PFSK-1 (cell line): Measurements from ENCODE around the gene HSPA12B.

Experiments used
- POLR2AphosphoS5 ChIP-seq: IDR thresholded peaks from 2 replicates; pipeline ENCODE4 v1.6.1; 2012; ENCODE audit warnings: low read depth, mild to moderate bottlenecking, control low read depth, low read length, moderate library complexity
- REST ChIP-seq, 2 experiments: IDR thresholded peaks; 2 replicates each; pipeline versions ENCODE4 v1.6.1 to v1.8.0; 2011 to 2012; ENCODE audit warnings: low read depth in 2 of 2, low read length in 2 of 2, control low read depth in 1 of 2, inconsistent platforms in 1 of 2, mild to moderate bottlenecking in 1 of 2, moderate library complexity in 1 of 2; ENCODE audit not compliant: insufficient read depth in 1 of 2
- SIN3A ChIP-seq: IDR thresholded peaks from 2 replicates; pipeline ENCODE4 v1.6.1; 2012; ENCODE audit warnings: mild to moderate bottlenecking, low read length, moderate library complexity, borderline replicate concordance; ENCODE audit not compliant: insufficient read depth
- TAF1 ChIP-seq: IDR thresholded peaks from 2 replicates; pipeline ENCODE4 v1.6.1; 2012; ENCODE audit warnings: low read length, control low read depth, borderline replicate concordance; ENCODE audit not compliant: insufficient read depth

- TF ChIP-seq TAF1 (no peak), REST (IDR thresholded peaks at IDR 0.05; ENCODE audit: insufficient read depth in 1 of 2, low read depth in 2 of 2, low read length in 2 of 2) (no peak), POLR2AphosphoS5 (no peak), SIN3A (no peak)
These were observed 4.1 kb upstream of the HSPA12B start for GRCh38 chr20:3728354-3728753.
